ENCODE data around the gene FGF12.

The FGF12 gene

DNA sequence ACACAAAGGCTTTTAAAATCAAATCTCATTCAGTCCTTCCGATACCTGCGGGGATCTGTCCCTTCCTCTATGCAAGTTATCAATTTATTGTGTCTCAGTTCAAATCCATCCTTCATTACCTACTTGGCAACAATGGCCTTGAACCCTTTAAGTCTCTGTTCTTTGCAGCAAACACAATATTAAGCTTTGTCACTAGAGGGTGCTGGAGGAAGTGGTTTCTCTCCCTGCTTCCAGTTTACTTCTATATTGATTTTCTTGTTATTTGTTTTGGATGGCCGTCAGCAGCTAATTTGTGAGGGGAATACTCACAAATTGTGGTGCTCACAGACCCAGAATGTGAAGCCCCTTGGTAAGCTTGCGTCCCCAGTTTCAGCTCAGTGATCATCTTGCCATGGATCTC, 278.3 kb downstream of the FGF12 start:
- H3K9ac ChIP-seq (ENCODE audit: low read length): no peak overlapping the region
- no peaks in the 10 kb centered on the region for H3K27me3 ChIP-seq (ENCODE audit: control insufficient read depth, insufficient read depth, low read length)
- no peak overlapping the region for H3K4me3 ChIP-seq (ENCODE audit: low read length)

DNA sequence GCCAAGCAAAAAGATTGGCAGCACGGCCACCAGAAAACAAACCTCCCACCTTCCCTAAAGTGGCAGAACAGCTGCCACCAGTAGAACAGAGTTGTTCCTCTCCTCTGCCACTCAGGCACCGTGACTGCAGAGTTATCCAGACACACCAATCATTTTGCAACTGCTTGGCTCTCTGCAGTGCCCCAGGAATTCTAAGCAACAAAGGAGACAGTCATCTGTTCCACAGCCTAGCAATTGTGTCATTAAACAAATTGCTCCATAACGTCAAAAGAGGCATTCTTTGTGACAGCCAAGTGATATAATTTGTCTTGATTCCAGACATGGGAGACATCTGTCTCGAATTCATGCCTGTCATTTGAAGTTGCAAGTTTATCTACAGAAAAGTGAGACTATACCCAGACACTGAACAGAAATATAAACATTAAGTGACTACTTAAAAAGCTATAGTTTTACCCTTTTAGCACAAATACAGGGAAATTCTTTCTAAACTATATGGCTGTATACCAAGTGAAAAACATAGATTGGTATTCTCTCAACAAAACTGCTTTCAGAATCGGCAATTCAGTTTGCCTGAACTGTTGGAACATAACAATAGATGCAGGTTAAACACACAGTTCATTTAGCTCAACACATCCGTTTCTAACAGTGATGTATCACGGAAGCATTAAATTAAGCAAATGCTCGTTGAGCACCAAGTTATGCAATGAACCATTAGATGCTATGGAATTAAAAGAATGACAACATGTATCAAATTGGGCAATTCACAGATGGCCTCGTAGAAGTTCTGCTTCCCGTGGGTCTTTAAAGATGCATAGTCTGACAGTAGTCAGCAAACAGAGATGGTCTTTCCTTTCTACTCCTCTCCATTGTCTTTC, 281.3 kb downstream of the FGF12 start:
- Histone ChIP-seq H3K9ac (ENCODE audit: low read length) (no peak overlapping the region), H3K4me1 (ENCODE audit: control insufficient read depth, insufficient read depth, low read length) (no peaks in the 10 kb centered on the region), H3K4me3 (ENCODE audit: low read length) (no peak overlapping the region), H3K27ac (ENCODE audit: low read depth, low read length) (no peak overlapping the region), H3K27me3 (ENCODE audit: control insufficient read depth, insufficient read depth, low read length) (no peaks in the 10 kb centered on the region), H3K36me3 (ENCODE audit: control insufficient read depth, insufficient read depth, low read length) (no peaks in the 10 kb centered on the region)

More for the DNA sequence above, 278.3 kb downstream of the FGF12 start:
- Histone ChIP-seq H3K27ac (ENCODE audit: low read depth, low read length) (no peak overlapping the region), H3K4me1 (ENCODE audit: control insufficient read depth, insufficient read depth, low read length) (no peaks in the 10 kb centered on the region), H3K36me3 (ENCODE audit: control insufficient read depth, insufficient read depth, low read length) (no peaks in the 10 kb centered on the region)

- no peaks in the 10 kb centered on the region for H3K36me3 ChIP-seq (ENCODE audit: control insufficient read depth, insufficient read depth, low read length)
- no peak overlapping the region for H3K9ac ChIP-seq (ENCODE audit: low read length)
- no peak overlapping the region for H3K27ac ChIP-seq (ENCODE audit: low read depth, low read length)
- no peaks in the 10 kb centered on the region for H3K4me1 ChIP-seq (ENCODE audit: control insufficient read depth, insufficient read depth, low read length)
- H3K4me3 ChIP-seq (ENCODE audit: low read length): no peak overlapping the region
- H3K27me3 ChIP-seq (ENCODE audit: control insufficient read depth, insufficient read depth, low read length): no peaks in the 10 kb centered on the region
Observed at GRCh38 chr3:192444791-192445106, 282.6 kb downstream of the FGF12 start.

DNA sequence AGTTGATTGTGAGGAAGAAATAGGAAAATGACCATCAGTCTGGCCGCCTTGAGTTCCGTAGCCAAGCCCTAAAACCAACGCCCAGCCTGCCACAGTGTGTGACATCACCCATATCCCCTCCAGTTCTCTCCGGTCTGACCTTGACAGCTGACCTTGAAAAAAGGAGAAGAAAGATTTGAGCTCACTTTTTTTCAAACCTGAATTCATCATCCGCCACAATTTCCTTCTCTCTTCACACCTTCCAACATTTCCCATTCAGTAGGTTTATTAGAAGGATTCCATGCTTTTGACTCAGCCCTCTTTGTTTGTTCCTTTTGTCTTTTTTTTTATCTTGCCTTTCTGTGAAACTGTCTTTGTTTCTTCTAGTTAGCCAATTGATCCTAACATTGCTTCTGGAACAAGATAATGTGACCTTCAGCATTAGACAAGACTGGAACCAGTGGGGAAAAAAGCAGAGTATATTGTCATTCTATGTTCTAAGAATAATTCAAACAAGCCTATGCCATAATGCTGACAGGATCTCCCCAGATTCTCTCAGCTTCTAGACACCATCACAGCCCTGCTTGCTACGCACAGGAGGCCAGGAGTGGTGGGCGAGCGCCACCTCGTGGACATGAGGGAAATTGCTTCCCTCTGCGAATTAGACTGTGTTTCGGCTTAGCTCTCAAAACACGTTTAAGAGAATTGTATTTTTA, 283.1 kb downstream of the FGF12 start:
- Histone ChIP-seq H3K4me1 (ENCODE audit: control insufficient read depth, insufficient read depth, low read length) (no peaks in the 10 kb centered on the region), H3K36me3 (ENCODE audit: control insufficient read depth, insufficient read depth, low read length) (no peaks in the 10 kb centered on the region), H3K27ac (ENCODE audit: low read depth, low read length) (no peak overlapping the region), H3K4me3 (ENCODE audit: low read length) (no peak overlapping the region), H3K27me3 (ENCODE audit: control insufficient read depth, insufficient read depth, low read length) (no peaks in the 10 kb centered on the region), H3K9ac (ENCODE audit: low read length) (no peak overlapping the region)

DNA sequence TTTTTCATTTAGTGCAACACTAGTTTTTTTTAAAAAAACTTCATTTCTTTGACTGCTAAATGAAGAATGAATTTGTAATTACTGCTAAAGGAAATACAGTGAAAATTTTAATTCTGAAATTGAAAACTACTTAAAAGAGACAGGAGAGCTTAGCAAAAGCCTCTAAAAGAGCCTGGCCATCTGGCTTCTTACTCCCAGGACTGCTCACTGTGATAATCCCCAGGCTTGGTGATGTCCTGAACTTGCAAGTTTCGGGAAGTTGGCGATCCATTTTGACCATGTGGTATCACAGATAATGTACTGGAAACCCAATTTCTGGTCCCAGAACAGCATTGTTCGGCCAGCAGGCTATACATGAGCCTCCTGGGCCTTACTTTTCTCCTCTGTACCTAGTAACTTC, 292.1 kb downstream of the FGF12 start:
- H3K4me1 ChIP-seq (ENCODE audit: control insufficient read depth, insufficient read depth, low read length): no peaks in the 10 kb centered on the region
- H3K27ac ChIP-seq (ENCODE audit: low read depth, low read length): no peak overlapping the region
- H3K4me3 ChIP-seq (ENCODE audit: low read length): no peak overlapping the region
- H3K27me3 ChIP-seq (ENCODE audit: control insufficient read depth, insufficient read depth, low read length): no peaks in the 10 kb centered on the region
- H3K9ac ChIP-seq (ENCODE audit: low read length): no peak overlapping the region
- no peaks in the 10 kb centered on the region for H3K36me3 ChIP-seq (ENCODE audit: control insufficient read depth, insufficient read depth, low read length)

- Histone ChIP-seq H3K4me1 (ENCODE audit: control insufficient read depth, insufficient read depth, low read length) (no peaks in the 10 kb centered on the region), H3K9ac (ENCODE audit: low read length) (no peak overlapping the region), H3K4me3 (ENCODE audit: low read length) (no peak overlapping the region), H3K27ac (ENCODE audit: low read depth, low read length) (no peak overlapping the region), H3K27me3 (ENCODE audit: control insufficient read depth, insufficient read depth, low read length) (no peaks in the 10 kb centered on the region), H3K36me3 (ENCODE audit: control insufficient read depth, insufficient read depth, low read length) (no peaks in the 10 kb centered on the region)
Observed at GRCh38 chr3:192434186-192434585, 293.2 kb downstream of the FGF12 start.

DNA sequence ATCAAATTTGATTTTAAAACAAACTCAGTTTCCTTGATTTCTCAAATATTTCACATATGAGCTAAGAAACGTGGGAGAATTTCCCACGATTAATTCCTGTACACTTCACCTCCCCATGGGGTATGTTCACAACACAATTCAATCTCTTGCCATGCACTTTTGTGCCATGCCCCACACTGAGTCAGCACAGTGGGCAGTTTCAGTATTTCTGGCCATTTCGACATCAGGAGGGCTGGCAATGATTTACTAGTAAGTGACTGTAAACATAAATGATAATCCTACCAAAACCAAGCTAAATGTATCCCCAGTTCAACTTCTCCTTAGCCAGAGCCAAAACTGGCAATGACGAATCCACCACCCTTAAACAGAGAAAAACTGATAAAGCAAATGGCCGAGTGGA, 293.6 kb downstream of the FGF12 start:
- H3K4me3 ChIP-seq (ENCODE audit: low read length): no peak overlapping the region
- H3K27ac ChIP-seq (ENCODE audit: low read depth, low read length): no peak overlapping the region
- H3K27me3 ChIP-seq (ENCODE audit: control insufficient read depth, insufficient read depth, low read length): no peaks in the 10 kb centered on the region
- no peaks in the 10 kb centered on the region for H3K36me3 ChIP-seq (ENCODE audit: control insufficient read depth, insufficient read depth, low read length)
- H3K4me1 ChIP-seq (ENCODE audit: control insufficient read depth, insufficient read depth, low read length): no peaks in the 10 kb centered on the region
- no peak overlapping the region for H3K9ac ChIP-seq (ENCODE audit: low read length)

GRCh38 chr3:192422997-192423342, 304.4 kb downstream of the FGF12 start:
- Histone ChIP-seq H3K36me3 (ENCODE audit: control insufficient read depth, insufficient read depth, low read length) (no peaks in the 10 kb centered on the region), H3K27me3 (ENCODE audit: control insufficient read depth, insufficient read depth, low read length) (no peaks in the 10 kb centered on the region), H3K4me3 (ENCODE audit: low read length) (no peak overlapping the region), H3K27ac (ENCODE audit: low read depth, low read length) (no peak overlapping the region), H3K4me1 (ENCODE audit: control insufficient read depth, insufficient read depth, low read length) (no peaks in the 10 kb centered on the region), H3K9ac (ENCODE audit: low read length) (no peak overlapping the region)

DNA sequence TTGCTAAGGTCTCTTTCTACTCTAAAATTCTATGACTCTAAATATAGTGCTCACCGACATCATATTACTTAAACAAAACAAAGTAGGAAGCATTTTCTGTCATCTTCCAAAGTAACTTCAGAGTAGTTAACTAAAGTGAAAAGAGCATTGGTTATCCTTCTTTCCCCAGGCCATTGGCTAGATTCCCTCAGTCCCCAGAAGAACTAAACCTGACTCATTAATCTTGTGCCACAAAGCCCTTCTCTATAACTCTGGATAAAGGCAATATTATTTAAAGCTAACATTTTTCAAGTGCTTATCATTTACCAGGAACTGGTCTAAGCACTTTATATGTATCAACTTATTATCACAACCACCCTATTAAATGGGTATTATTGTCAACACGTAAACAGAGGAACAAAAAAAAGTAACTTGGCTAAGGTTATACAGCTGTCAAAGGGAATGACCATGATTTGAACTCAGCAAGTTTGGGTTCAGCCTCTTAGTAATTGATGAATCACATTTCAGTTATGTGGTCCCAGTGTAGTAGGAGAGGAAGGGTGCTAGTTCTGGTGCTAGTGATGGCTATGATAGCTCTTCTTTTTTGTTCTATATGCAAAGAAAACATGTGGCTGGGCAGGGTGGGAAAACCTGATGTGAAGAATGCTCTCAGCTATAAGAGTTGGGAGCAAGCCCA, 304.9 kb downstream of the FGF12 start:
- no peak overlapping the region for H3K9ac ChIP-seq (ENCODE audit: low read length)
- no peak overlapping the region for H3K4me3 ChIP-seq (ENCODE audit: low read length)
- H3K36me3 ChIP-seq (ENCODE audit: control insufficient read depth, insufficient read depth, low read length): no peaks in the 10 kb centered on the region
- H3K27ac ChIP-seq (ENCODE audit: low read depth, low read length): no peak overlapping the region
- H3K27me3 ChIP-seq (ENCODE audit: control insufficient read depth, insufficient read depth, low read length): no peaks in the 10 kb centered on the region
- no peaks in the 10 kb centered on the region for H3K4me1 ChIP-seq (ENCODE audit: control insufficient read depth, insufficient read depth, low read length)

- no peak overlapping the region for H3K4me3 ChIP-seq (ENCODE audit: low read length)
- H3K4me1 ChIP-seq (ENCODE audit: control insufficient read depth, insufficient read depth, low read length): no peaks in the 10 kb centered on the region
- no peaks in the 10 kb centered on the region for H3K36me3 ChIP-seq (ENCODE audit: control insufficient read depth, insufficient read depth, low read length)
- no peak overlapping the region for H3K9ac ChIP-seq (ENCODE audit: low read length)
- H3K27me3 ChIP-seq (ENCODE audit: control insufficient read depth, insufficient read depth, low read length): no peaks in the 10 kb centered on the region
- H3K27ac ChIP-seq (ENCODE audit: low read depth, low read length): no peak overlapping the region
Observed at GRCh38 chr3:192419312-192419711, 308.0 kb downstream of the FGF12 start.

DNA sequence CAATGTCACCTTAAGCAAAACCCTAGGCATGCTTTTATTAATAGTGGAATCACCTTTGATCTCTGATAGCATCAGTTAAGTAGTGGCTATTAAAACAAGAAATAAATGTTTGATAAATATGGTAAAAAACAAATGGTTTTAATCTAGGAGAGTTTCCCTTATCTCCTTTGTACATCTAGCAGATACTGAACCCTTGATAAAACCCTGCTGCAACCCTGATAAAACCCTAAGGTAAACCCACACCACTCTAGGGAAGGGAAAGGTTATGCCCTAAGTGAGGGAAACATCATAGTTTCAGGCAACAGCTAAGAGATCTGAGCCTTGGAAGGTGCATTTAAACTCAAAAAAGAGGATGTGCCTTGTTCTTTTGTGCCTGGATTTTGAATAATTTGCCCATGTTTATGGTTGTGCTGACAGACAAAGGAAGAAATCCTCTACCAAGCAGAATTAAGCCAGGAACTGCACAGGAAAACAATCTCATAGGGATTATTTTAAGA, 309.7 kb downstream of the FGF12 start:
- Histone ChIP-seq H3K27me3 (ENCODE audit: control insufficient read depth, insufficient read depth, low read length) (no peaks in the 10 kb centered on the region), H3K4me3 (ENCODE audit: low read length) (no peak overlapping the region), H3K36me3 (ENCODE audit: control insufficient read depth, insufficient read depth, low read length) (no peaks in the 10 kb centered on the region), H3K27ac (ENCODE audit: low read depth, low read length) (no peak overlapping the region), H3K4me1 (ENCODE audit: control insufficient read depth, insufficient read depth, low read length) (no peaks in the 10 kb centered on the region), H3K9ac (ENCODE audit: low read length) (no peak overlapping the region)

GRCh38 chr3:192417017-192417416, 310.3 kb downstream of the FGF12 start:
- Histone ChIP-seq H3K4me1 (ENCODE audit: control insufficient read depth, insufficient read depth, low read length) (no peaks in the 10 kb centered on the region), H3K27ac (ENCODE audit: low read depth, low read length) (no peak overlapping the region), H3K27me3 (ENCODE audit: control insufficient read depth, insufficient read depth, low read length) (no peaks in the 10 kb centered on the region), H3K36me3 (ENCODE audit: control insufficient read depth, insufficient read depth, low read length) (no peaks in the 10 kb centered on the region), H3K4me3 (ENCODE audit: low read length) (no peak overlapping the region), H3K9ac (ENCODE audit: low read length) (no peak overlapping the region)

All from rectal smooth muscle tissue (tissue), 1 donor.